ENCODE results near the gene ZDHHC18. TPM values are rescaled to one million over a fixed set of nuclear protein-coding genes. Genes with fewer than 3 reads are reported as not detected.

ZDHHC18 gene
- total RNA-seq, 1 donor from 2014 or later: 30.3 TPM

GRCh38 chr1:26858891-26859640 lies 32.6 kb downstream of the ZDHHC18 start:
- TF ChIP-seq, protein P1, sequence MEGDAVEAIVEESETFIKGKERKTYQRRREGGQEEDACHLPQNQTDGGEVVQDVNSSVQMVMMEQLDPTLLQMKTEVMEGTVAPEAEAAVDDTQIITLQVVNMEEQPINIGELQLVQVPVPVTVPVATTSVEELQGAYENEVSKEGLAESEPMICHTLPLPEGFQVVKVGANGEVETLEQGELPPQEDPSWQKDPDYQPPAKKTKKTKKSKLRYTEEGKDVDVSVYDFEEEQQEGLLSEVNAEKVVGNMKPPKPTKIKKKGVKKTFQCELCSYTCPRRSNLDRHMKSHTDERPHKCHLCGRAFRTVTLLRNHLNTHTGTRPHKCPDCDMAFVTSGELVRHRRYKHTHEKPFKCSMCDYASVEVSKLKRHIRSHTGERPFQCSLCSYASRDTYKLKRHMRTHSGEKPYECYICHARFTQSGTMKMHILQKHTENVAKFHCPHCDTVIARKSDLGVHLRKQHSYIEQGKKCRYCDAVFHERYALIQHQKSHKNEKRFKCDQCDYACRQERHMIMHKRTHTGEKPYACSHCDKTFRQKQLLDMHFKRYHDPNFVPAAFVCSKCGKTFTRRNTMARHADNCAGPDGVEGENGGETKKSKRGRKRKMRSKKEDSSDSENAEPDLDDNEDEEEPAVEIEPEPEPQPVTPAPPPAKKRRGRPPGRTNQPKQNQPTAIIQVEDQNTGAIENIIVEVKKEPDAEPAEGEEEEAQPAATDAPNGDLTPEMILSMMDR (IDR thresholded peaks at IDR 0.05): no peak
- no peaks in the 10 kb centered on the region for H3K27me3 Mint-ChIP-seq
- POLR2A ChIA-PET: interaction anchor here (0.6 to 2.4 kb wide), 7 partner anchors 9 to 353 kb away, joined by 3 to 9 read pairs (median 4); no protein-coding TSS in a partner anchor
- peaks cover 11% of the 10 kb centered on the region for H3K4me1 Mint-ChIP-seq
- DNase-seq (no peak), ATAC-seq (ENCODE audit: low read depth) (no peak)
- intact Hi-C loops (cut with micrococcal nuclease): no loop called here
- H3K27ac Mint-ChIP-seq: no peak overlapping the region
- no peaks in the 10 kb centered on the region for H3K9me3 Mint-ChIP-seq
- no peak overlapping the region for H3K4me3 Mint-ChIP-seq
- H3K36me3 Mint-ChIP-seq (ENCODE audit: low read depth): peaks cover 14% of the 10 kb centered on the region
- CTCF ChIA-PET: interaction anchor here (1.1 to 1.5 kb wide), 2 partner anchors 19 to 28 kb away, joined by 4 read pairs; no protein-coding TSS in a partner anchor

DNA sequence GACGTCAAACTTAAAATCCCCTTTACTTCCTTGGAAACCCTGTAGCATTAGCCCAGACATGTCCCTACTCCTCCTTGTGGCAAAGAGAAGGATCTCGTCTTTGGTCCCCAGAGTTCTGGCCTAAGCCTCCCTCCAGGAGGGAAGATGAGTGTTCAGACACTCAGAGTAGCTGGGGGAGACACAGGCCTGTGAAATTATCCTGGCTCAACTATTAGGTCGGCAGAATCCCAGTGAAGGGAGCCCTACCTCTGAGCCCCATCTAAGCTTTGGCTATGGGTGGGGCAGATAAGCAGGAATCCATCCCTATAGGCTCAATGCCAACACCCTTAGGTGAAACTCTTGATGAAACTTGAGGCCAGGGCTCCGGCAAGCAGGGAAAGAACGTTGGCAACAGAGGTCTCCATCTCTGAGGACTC lies 34.8 kb downstream of the ZDHHC18 start:
- Mint-ChIP-seq H3K9me3 (no peaks in the 10 kb centered on the region), H3K27me3 (no peaks in the 10 kb centered on the region), H3K4me3 (no peak overlapping the region), H3K27ac (no peak overlapping the region), H3K4me1 (peaks cover 23% of the 10 kb centered on the region), H3K36me3 (ENCODE audit: low read depth) (peaks cover 8% of the 10 kb centered on the region)
- no peak for ATAC-seq (ENCODE audit: low read depth)
- DNase-seq: no peak
- intact Hi-C loops (cut with micrococcal nuclease): no loop called here
- CTCF ChIA-PET: interaction anchor here (1.4 kb wide), 1 partner anchor 27 kb away, joined by 3 read pairs; no protein-coding TSS in a partner anchor
- TF ChIP-seq, protein P1 (IDR thresholded peaks at IDR 0.05): no peak
- POLR2A ChIA-PET: no interaction called here

- peak overlapping the region; percentile 44 for H3K4me3 Mint-ChIP-seq
- peaks cover 23% of the 10 kb centered on the region for H3K4me1 Mint-ChIP-seq
- DNase-seq (no peak), ATAC-seq (ENCODE audit: low read depth) (no peak)
- ChIA-PET CTCF (interaction anchor here (1.4 kb wide), 1 partner anchor 27 kb away, joined by 3 read pairs; no protein-coding TSS in a partner anchor), POLR2A (interaction anchor here (0.6 to 0.8 kb wide), 2 partner anchors 23 to 487 kb away, joined by 3 to 5 read pairs; no protein-coding TSS in a partner anchor)
- H3K36me3 Mint-ChIP-seq (ENCODE audit: low read depth): peaks cover 5% of the 10 kb centered on the region
- no peaks in the 10 kb centered on the region for H3K9me3 Mint-ChIP-seq
- intact Hi-C loops (cut with micrococcal nuclease): no loop called here
- H3K27ac Mint-ChIP-seq: no peak overlapping the region
- TF ChIP-seq, protein P1 (IDR thresholded peaks at IDR 0.05): no peak
- no peaks in the 10 kb centered on the region for H3K27me3 Mint-ChIP-seq
Observed at GRCh38 chr1:26861889-26862378, 35.4 kb downstream of the ZDHHC18 start.

DNA sequence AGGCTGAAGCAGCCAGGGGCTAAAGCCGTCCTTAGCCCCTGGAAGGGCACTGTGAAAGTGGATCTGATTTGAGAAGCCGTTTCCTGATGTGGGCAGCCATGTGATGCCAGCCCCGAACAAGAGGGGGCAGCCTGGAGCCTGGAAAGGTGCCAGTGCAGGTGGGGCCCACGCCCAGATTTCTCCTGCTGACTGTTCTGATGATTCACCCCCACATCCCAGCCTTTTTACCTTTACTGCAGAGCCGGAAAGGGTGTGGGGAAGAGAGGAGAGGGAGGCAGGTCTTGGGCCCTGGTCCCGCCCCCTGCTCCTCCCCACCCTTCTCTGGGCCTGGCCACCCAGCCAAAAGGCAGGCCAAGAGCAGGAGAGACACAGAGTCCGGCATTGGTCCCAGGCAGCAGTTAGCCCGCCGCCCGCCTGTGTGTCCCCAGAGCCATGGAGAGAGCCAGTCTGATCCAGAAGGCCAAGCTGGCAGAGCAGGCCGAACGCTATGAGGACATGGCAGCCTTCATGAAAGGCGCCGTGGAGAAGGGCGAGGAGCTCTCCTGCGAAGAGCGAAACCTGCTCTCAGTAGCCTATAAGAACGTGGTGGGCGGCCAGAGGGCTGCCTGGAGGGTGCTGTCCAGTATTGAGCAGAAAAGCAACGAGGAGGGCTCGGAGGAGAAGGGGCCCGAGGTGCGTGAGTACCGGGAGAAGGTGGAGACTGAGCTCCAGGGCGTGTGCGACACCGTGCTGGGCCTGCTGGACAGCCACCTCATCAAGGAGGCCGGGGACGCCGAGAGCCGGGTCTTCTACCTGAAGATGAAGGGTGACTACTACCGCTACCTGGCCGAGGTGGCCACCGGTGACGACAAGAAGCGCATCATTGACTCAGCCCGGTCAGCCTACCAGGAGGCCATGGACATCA lies 36.5 kb downstream of the ZDHHC18 start, which contains the start of gene SFN:
TSS of gene SFN (plus strand) at position 369 of the 904 bp plus-strand sequence. CDS start at position 433, 64 bp downstream.
- DNase-seq (no peak), ATAC-seq (ENCODE audit: low read depth) (no peak)
- Mint-ChIP-seq H3K9me3 (no peaks in the 10 kb centered on the region), H3K4me1 (peaks cover 23% of the 10 kb centered on the region), H3K4me3 (peak within 1 kb of the TSS; percentile 92), H3K36me3 (ENCODE audit: low read depth) (peaks cover 4% of the 10 kb centered on the region), H3K27me3 (no peaks in the 10 kb centered on the region), H3K27ac (peak within 1 kb of the TSS; percentile 98)
- ChIA-PET POLR2A (interaction anchor here (0.8 to 3.6 kb wide), 2 partner anchors 24 to 26 kb away, joined by 3 to 64 read pairs; partner anchors contain the start of gene GPN2), CTCF (interaction anchor here (0.8 to 1.4 kb wide), 2 partner anchors 14 to 29 kb away, joined by 3 to 4 read pairs; no protein-coding TSS in a partner anchor)
- TF ChIP-seq, protein P1 (IDR thresholded peaks at IDR 0.05): no peak
- intact Hi-C loops (cut with micrococcal nuclease): no loop called here
